Measurements from ENCODE around the gene TMEM53.

TMEM53 gene

DNA sequence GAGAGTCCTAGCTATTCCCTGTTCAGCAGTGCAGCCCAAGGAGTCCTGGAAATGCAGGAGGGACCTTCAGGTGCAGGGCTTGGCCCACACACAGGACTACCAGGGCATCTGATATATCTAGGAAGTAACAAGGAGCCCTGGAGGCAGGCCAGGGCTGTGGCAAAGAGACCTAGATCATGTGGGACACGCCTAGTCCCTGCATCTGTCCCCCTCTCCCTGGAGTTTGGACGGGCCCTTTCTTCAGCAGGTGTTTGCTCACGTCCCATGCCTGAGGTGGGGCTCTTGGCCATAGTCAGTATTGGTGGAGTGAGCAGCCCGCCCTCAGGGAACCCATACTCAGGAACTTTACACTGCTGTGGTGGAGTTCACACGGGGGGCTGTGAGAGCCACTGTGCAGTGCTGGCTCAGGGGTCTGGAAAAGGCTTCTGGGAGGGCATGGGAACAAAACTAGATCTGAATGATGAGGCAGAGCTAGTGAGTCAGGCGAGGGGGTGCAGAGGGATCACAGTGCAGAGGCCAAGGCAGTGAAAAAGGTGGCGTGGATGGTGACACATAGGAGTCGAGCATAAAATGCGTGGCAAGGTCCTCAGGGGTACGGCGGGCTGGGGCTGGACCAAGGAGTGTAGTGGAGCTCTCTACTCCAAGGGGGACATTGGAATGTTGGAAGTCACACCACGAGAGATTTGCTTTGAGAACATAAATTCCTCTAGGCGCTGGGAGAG is 25.6 kb downstream of the TMEM53 start:
- no peak for DNase-seq (ENCODE audit: low read depth in 2 of 3, low spot score in 2 of 3)

DNA sequence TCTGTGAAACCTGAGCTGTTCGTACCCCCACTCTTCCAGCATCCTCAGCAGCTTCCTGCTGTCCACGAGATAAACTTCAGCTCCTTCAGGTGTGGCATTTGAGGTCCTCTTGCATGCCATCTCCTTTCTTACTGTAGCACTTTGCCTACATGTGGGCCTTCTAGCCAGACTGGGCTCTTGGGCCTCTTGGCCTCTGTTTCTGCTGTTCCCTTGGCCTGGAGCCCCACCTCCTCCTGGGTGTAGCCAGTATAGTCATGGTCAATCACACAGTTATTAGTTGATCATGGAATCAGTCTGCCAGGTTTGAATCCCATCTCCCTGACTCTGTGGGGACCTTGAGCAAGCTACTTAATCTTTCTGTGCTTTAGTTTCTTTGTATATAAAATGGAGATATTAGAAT is 26.4 kb downstream of the TMEM53 start:
- no peak for DNase-seq (ENCODE audit: low read depth in 2 of 3, low spot score in 2 of 3)

DNA sequence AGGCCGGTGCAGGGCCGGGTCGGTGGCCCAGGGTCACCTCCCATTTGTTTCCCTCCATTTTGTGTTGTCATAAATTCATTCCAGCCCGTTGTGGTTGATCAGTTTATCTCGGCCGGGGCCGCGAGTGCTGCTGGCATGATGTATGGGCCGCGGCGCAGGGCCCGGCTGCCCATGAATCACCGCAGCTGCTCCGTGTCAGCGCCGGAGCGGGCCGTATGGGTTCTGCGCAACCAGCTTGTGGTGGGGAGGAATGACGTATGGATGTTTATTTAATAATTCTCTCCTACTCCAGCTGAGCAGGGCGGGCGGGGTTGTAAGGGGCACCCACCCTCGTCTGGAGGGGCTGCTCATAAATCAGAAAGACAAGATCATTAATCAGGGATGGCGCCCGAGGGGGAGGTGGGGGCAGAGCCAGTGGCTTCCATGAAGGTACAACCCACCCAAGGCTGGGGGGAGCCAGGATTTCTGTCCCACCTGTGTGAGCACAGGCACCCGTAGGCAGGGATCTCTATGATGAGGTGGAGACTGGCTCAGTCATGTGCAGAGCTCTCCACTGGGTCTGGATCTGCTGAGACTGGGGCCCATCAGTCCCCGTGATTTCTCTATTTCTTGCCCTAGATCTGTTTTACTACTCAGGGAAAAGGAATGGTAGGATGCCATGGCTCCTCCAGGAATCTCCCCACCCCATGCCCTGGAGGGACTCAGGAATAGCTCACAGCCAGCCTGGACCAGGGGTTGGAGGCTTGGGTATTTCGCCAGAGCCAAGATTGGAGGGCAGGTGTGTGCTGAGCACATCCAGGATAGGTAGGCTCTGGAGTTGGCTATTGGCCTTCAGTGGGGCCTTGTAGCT is 27.8 kb downstream of the TMEM53 start:
- DNase-seq (ENCODE audit: low read depth in 2 of 3, low spot score in 2 of 3), result no peak

DNA sequence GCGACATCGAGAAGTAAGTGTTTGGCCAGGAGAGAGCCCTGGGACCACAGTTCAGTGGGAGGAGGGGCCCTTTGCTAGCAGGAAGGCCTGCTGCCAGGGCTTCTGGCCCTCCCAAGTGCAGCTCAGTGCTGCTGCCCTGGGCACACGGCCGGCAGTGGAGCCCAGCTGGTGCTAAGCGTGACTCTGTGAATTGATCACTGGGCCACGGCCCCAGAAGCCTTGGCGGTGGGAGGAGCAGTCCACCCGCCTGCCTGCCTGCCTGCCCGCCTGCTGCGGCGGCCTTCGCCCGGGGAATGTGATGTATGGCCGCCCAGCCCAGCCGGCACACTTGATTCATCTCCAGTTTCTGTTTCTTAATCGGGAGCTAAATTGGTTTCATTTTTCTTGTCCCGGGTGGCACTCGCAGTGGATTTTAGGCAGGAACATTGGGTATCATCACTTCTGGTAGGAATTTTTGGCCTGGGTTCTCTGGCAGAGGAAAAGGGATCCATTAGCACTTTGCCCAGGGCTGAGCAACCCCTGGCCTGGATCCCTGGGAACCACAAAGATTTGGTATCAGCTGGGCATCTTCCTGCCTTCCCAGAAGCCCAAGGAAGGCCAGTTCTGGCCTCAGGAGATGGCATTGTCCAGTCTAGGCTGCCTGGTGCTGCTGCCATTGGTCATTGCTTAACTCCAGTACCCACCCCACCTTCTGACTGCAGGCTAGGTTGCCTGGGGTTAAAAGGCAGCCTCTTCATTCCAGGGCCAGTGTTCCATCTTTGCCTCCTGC is 28.6 kb downstream of the TMEM53 start:
- no peak for DNase-seq (ENCODE audit: low read depth in 2 of 3, low spot score in 2 of 3)

DNA sequence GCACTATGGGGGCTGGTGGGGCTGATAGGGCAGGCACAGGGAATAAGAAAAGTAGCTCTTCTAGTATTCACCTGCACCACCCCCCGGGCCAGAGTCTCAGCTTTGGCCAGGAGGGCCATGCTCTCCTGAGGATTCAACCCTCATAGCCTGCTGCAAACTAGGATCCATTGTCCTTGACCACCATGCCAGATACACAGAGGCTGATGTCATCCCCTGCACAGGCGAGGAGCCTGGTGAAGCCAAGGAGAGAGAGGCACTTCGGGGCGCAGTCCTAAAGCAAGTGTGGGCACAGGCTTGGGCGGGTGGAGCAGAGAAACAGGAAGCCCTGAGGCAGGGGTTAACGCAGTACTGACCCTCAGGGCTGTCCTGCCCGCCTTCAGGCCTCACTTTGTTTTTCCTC is 29.5 kb downstream of the TMEM53 start:
- no peak for DNase-seq (ENCODE audit: low read depth in 2 of 3, low spot score in 2 of 3)

DNA sequence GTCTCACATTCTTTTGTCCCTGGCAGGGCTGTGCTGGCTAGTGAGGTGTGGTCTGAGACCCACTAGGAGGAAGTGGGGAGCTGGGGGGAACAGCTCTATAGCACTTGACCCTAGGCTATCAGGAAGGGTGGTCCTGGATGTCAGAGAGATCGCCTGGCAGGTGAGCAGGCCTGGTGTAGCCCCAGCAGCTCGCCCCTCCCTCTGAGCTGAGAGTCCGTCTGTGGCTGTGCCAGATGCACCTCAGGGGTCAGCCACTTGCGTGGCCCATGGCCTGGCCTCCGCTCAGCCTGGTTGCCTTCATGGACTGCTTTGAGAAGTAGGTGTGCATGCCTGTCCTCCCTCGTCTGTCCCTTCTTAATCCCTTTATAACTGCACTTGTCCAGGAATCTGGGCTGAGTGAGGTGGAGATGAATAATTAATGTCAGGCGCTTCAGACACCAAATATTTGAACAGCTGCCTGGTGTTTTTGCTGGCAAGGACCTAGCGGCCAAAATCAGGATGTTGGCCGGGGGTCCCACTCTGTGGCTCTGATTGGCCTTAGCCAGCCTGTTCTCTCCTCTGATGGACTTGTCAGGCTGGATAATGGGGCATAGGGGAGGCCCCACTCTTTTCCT is 30.5 kb downstream of the TMEM53 start:
- no peak for DNase-seq (ENCODE audit: low read depth in 2 of 3, low spot score in 2 of 3)

DNA sequence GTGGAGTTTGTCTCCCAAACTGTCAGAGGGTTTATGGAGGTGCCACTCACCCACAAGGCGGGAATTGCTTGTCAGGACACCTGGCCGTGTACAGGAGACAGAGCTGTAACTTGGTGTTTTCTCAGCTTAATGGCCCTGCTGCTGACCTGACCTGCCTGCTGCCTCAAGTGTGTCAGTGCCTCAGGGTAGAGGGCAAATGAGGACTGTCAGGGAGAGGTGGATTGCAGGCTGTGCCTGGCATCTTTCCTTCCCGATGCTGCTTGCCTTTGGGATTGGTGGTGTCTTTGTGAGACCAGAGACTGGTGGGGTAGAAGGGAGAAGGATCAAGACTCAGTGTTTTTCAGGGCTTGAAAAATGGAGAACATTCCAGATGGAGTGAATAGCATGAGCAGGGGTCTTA is 31.4 kb downstream of the TMEM53 start:
- DNase-seq (ENCODE audit: low read depth in 2 of 3, low spot score in 2 of 3), result no peak

DNA sequence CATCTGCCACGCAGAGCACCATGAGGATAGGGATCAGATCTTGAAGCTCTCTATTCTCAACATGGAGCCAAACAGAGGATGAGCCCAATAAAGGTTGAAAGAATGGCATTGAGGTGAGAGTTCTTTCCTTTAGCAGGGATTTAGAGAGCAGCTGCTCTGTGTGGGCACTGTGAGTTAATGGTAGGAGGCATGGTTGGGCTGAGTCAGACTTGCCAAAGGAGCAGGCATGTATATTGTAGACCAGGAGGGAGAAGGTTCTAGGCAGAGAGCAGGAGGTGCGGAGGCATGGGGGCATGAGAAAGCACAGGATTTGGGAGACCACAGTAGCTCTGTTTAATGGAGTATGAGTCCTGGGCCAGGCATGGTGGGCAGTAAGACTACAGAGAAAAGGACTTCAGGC is 32.0 kb downstream of the TMEM53 start:
- DNase-seq (ENCODE audit: low read depth in 2 of 3, low spot score in 2 of 3), result no peak

DNA sequence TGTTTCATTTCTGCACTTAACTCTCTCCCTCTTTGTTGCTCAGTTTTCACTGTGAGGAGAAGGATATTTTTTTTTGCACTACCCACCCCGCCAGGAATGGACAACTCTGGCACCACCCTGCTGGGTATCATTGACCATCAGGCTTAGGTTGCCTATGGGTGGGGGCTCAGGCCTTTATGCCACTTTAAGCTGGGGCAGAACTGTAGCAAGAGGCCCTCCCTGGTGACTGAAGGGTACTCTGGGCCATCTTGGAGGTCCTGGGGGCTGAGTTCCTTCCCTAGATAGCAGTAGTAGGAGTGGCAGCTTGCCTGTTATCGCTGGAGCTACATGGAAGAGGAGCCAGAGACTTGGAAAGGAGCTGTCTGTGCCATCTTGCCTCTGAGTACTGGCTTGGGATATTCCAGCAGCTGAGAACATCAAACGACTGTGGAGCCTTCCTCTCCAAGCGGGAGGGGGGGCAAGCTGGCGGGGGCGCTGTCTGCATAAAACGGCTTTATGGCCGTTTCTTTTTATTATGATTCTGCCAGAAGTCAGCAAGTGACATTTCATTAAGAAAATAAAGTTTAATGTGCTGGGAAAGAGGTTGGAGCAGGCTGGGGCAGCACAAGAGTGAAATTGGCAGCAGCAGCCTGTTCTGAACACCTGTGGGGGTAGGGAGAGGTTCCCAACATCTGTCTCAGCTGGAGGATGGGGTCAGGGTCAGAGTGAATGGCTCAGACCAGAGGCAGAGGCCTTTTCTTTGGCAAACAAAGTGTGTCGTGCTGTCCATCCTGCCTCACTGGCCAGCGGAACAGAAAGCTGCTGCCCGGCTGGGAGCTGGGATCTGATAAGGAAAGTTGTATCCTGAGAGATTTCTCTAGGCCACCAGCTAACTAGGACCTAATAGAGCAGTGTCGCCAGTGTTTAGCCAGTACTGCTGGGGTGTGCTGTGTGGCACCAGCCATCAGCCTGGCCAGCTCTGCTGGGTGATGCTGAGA is 32.9 kb downstream of the TMEM53 start:
- DNase-seq (ENCODE audit: low read depth in 2 of 3, low spot score in 2 of 3), result no peak

DNA sequence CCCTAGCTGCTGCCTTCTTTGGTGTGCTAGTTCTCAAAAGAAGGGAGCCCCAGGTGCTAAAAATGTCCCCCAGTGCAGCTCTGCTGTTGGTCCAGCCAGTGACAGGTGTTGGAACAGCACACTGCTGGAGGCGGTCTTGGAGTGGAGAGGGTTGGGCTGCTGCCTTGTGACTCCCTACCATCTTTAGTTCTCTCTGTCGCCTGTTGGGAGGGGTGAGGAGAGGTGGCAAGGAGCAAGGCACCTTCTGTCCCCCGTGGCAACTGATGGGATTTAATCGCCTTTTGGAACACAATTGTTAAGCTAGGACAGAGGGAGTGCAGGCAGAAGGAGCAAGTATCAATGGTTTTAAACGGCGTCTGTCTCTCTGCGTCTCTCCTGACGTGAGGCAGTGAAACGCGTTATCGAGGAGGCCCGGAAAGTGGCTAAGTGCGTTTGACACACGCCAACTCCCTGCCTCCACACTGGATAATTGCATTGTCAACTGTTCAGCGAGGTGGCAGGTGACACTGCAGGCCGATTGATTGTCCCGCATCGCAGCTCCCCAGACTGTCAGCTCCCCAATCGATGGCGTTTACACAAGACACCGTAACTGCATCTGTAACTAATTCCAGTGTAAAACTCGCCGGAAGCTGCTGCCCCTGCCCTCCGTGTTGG is 34.0 kb downstream of the TMEM53 start:
- no peak for DNase-seq (ENCODE audit: low read depth in 2 of 3, low spot score in 2 of 3)

DNA sequence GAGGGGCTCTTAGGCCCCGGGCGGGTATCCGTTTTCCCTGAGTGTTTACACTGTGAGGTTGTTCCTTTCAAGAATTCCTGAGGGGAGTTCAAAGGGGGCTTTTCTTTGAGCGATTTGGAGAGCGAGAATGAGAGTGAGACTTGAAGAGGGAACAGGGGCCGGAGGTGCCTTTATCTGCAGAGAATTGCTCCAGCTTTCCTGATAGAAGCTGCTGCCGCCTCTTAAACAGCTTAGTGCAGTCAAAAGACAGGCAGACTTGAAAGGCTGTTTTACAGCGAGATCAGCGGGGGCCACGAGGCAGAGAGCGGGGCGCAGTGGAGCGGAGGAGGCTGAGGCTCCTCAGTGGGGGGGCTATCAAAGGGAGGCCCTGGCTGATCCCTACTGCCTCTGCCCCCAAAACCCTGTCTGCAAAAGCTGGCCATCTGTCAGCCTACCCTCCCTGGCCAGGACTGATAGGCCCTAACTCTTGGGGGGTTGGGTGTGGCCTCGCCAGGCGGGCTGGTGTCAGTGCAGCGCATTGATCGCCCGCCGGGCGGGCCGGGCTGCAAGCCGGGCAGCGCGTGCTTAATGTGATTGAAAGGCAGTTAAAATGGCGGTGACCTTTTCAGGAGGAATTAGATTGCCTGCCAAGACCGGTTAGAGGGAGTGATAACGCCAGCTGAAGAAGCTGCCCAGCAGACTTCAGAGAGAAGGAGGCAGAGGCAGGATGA is 36.4 kb downstream of the TMEM53 start:
- DNase-seq (ENCODE audit: low read depth in 2 of 3, low spot score in 2 of 3), result no peak

DNA sequence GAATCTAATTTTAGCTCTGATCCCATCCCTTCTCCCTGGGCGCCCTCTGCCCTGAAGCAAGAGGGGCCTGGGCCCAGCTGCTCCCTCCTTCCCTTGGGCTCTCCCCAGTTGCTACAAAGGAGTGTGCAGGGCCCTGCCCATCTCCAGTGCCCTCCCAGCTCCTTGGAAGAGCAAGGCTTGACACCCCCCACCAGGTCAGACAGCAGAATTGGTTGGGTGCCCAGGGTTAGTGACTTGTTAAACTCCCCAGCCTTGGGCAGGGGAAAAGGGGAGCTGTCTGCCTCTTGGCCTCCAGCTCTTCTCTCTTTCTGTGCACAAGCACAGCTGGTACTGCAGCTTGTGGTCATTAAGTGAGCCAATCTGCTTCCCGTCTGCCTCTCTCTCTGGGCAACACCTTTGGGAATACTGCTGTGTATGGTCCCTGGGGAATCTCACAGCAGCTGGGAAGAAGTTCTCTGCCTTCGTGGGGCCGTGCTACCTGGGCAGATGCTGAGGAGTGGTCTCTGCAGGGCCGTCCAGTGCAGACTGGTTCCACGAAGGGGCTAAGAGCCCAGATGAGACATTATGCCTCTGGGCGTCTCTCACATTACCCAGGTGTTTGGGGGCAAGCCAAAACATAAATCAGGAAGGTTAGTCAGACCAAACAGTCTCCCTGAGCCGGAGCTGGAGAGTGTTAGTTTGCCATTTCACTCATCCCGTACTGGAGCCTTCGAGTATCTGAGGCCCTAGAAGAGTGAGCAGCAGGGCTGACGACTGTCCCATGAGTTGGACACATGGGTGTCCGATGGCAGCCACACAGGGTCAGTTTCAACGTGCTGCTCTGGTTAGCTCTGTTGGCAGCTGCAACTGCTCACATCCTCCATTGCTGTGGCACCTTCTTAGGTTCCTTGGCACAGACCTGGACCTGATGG is 37.3 kb downstream of the TMEM53 start:
- DNase-seq (ENCODE audit: low read depth in 2 of 3, low spot score in 2 of 3), result no peak

DNA sequence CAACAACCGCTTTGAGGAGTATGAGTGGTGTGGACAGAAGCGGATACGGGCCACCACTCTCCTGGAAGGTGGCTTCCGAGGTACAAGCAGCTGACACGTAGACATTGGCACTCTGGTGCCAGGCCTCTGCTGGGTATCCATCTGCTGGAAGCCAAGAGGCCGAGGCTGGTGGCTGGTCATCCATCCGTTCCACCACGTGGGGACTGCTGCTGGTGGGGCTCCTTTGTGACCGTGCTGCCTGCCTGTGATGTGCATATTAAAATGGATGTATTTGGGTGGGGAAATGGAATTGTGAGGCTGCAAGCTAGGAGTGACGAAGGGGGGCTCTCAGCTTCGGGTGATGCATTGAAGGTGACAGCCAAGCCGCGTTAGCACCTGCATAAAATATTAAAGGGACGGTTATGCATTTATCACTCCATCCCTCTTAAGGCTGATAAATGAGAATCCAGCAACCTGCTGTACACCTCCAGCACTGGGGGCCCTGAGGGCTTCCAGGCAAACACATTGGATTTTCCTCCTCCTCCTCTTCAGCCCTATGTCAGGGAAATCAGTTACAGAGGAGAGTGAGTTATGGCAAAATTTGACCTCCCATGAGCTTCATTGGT is 38.1 kb downstream of the TMEM53 start:
- DNase-seq (ENCODE audit: low read depth in 2 of 3, low spot score in 2 of 3), result no peak

DNA sequence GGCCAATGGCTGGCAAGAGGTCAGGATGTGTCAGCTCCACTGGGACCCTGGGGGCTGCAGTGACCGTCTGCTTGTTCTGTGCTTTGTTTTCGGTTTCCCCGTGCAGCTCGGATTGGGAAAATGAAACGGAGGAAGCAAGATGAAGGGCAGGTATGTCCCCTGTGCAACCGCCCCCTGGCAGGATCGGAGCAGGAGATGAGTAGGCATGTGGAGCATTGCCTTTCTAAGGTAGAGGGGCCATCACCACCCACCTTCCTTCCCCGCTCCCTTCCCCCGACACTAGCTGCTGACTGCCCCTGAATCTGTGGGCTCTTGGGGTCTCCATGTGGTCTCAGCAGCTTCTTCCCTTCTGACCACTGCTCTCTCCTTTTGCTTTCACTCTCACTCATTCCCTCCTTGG is 38.8 kb downstream of the TMEM53 start:
- DNase-seq (ENCODE audit: low read depth in 2 of 3, low spot score in 2 of 3), result no peak

DNA sequence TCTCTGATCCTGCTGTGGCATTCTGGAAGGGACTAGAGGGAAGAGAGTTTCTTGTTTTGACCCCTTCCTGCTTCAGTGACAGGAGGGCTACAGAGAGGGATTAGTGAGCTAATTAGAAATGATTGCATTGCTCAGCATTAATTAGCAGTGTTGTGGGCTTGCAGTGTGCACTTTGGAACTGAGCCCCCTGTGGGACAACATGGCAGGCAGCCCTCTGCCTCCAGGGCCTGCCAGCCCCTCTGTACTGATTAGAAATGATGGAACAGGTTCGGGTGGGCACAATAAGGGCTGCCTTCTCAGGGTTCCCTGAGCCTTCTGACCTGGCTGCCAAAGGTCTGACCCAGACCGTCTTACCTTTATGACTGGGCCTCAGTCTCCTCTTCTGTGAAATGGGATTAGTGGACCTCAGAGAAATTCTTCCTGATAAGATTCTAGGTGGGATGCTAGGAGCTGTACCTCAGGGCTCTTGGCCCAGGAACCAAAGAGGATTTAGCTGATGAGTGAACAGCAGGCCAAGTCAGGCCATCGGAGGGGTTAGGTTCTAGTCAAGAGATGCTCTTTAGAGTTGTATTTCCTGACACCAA is 39.6 kb downstream of the TMEM53 start:
- DNase-seq (ENCODE audit: low read depth in 2 of 3, low spot score in 2 of 3), result no peak

DNA sequence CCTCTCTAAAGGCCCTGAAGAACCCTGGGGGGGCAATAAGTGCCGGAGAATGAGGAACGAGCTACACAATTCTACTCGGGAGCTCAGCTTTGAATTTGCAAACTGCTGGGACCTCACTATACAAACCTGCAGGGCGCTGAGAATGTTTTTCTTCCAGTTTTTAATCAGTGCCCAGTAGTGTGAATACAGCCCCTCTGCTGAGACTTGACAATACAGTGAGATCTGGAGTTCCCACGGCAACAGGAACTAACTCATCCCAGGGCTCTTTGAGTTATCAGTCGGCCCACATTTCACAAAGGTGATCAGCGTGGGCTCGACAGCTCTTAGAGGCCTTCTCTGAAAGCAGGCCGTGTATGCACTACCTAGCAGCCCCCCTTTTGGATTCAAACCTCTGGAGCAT is 41.7 kb downstream of the TMEM53 start:
- DNase-seq (ENCODE audit: low read depth in 2 of 3, low spot score in 2 of 3), result no peak

Data from activated CD8-positive, alpha-beta memory T cell treated with anti-CD3 and anti-CD28 coated beads for 48 hours (primary cell).